Hematopoietic multipotent progenitor cell (in vitro differentiated cells): ENCODE data around the gene C14orf93. TPM values are rescaled to one million over a fixed set of nuclear protein-coding genes. Genes with fewer than 3 reads are reported as not detected.

Experiments
- total RNA-seq: library from RNA; depleted of rRNA; stranded (reverse); fragments of >200 nt; gene quantifications from one replicate; pipeline ENCODE4 v1.2.3, GENCODE V29; 2012

C14orf93 gene
- total RNA-seq, 1 donor = 29.9 TPM

Other genes with a start within 250 kb of the C14orf93 start
- gene OXA1L, start 243.5 kb downstream of the C14orf93 start, total RNA-seq = 138 TPM
- 1.9 TPM for gene SLC7A7, start 194.7 kb downstream of the C14orf93 start, total RNA-seq
- gene MRPL52, start 180.3 kb downstream of the C14orf93 start, total RNA-seq = 16.2 TPM
- gene MMP14, start 173.6 kb downstream of the C14orf93 start, total RNA-seq = 1.6 TPM
- 47.9 TPM for gene LRP10, start 138.4 kb downstream of the C14orf93 start, total RNA-seq
- gene REM2, start 126.9 kb downstream of the C14orf93 start, total RNA-seq = under 0.01 TPM
- gene RBM23, start 91.0 kb downstream of the C14orf93 start, total RNA-seq = 84.6 TPM
- 75.9 TPM for gene PRMT5, start 80.8 kb downstream of the C14orf93 start, total RNA-seq
- 73.8 TPM for gene HAUS4, start 53.1 kb downstream of the C14orf93 start, total RNA-seq
- gene AJUBA, start 27.6 kb downstream of the C14orf93 start, total RNA-seq = 1.9 TPM
- 100 TPM for gene PSMB5, start 24.8 kb upstream of the C14orf93 start, total RNA-seq
- gene PSMB11, start 32.1 kb upstream of the C14orf93 start, total RNA-seq = not detected
- gene CDH24, start 47.4 kb upstream of the C14orf93 start, total RNA-seq = 1.6 TPM
- 77.3 TPM for gene ACIN1, start 85.0 kb upstream of the C14orf93 start, total RNA-seq
- 35.0 TPM for gene C14orf119, start 85.4 kb upstream of the C14orf93 start, total RNA-seq
- gene CIROP, start 94.8 kb upstream of the C14orf93 start, total RNA-seq = not detected
- 0.81 TPM for gene CEBPE, start 109.1 kb upstream of the C14orf93 start, total RNA-seq
- gene SLC7A8, start 173.5 kb upstream of the C14orf93 start, total RNA-seq = 2.2 TPM
- not detected for gene RNF212B, start 227.8 kb upstream of the C14orf93 start, total RNA-seq